ENCODE measurements around the gene AHNAK. TPM values are rescaled to one million over a fixed set of nuclear protein-coding genes. Genes with fewer than 3 reads are reported as not detected.

Gene AHNAK
- total and polyA plus RNA-seq, 2 of the 8 experiments (the other 6 are each of a cell fraction or from before 2014, with no cell fraction given) = 2.0 to 5.8 TPM

DNA sequence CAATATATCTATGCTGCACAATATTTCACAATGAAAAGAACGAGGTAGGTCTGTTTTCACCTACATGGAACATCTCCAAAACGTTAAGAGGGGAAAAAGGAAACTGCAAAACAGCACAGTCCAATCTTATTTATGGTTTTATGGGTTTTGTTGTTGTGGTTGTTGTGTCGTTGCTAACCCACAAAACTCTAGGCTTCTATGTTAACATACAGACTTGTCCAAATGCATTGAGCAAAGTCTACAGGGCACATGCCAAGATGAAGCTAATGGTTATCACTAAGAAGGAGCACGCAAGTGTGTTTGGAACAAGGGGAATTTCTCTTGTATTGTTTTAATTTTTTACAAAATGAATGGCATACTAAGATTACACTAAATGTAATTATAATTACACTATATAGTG lies 48.6 kb downstream of the AHNAK start:
- no peaks in the 10 kb centered on the region for H3K9me3 ChIP-seq (ENCODE audit: insufficient read depth in 2 of 2, low read depth in 1 of 2, low read length in 1 of 2)
- no peak overlapping the region for H3K23ac ChIP-seq (ENCODE audit: insufficient read length)
- H3K4me3 ChIP-seq (ENCODE audit: extremely low read depth in 1 of 4, insufficient read depth in 2 of 4, low read depth in 3 of 4, low read length in 4 of 4) = no peak overlapping the region
- H3K9ac ChIP-seq (replicated peaks in 1 of 4; ENCODE audit: extremely low read depth in 1 of 4, low read depth in 3 of 4, low read length in 3 of 4) = no peak overlapping the region
- no peak overlapping the region for H2BK12ac ChIP-seq (ENCODE audit: low read depth, low read length)
- no peaks in the 10 kb centered on the region for H3K79me1 ChIP-seq (ENCODE audit: low read depth, low read length)
- H3K36me3 ChIP-seq (ENCODE audit: control insufficient read depth in 2 of 4, insufficient read depth in 4 of 4, low read length in 3 of 4) = no peaks in the 10 kb centered on the region
- no peaks in the 10 kb centered on the region for H4K20me1 ChIP-seq (replicated peaks in 1 of 2; ENCODE audit: control insufficient read depth in 1 of 2, insufficient read depth in 2 of 2, low read length in 2 of 2)
- no peak overlapping the region for H2BK5ac ChIP-seq (ENCODE audit: low read depth, low read length)
- H4K8ac ChIP-seq (ENCODE audit: extremely low read depth, insufficient read depth, low read length) = no peak overlapping the region
- H3K56ac ChIP-seq (replicated peaks; ENCODE audit: insufficient read length, low read depth, low read length) = no peak overlapping the region
- no peak overlapping the region for H2BK120ac ChIP-seq (replicated peaks; ENCODE audit: low read depth, low read length)
- H3K18ac ChIP-seq (ENCODE audit: extremely low read depth, low read length) = no peak overlapping the region
- no peaks in the 10 kb centered on the region for H3K23me2 ChIP-seq (ENCODE audit: low read depth, low read length)
- no peak overlapping the region for H3K14ac ChIP-seq (ENCODE audit: insufficient read length)
- H3K27ac ChIP-seq (ENCODE audit: low read depth, low read length) = no peak overlapping the region
- no peak overlapping the region for H4K91ac ChIP-seq (replicated peaks; ENCODE audit: insufficient read length, low read length)
- H2BK20ac ChIP-seq (ENCODE audit: low read length) = no peak overlapping the region
- no peak for DNase-seq (ENCODE audit: low read depth in 1 of 2, low spot score in 2 of 2)
- no peak for FAIRE-seq
- POLR2A ChIA-PET (ENCODE audit: partially characterized antibody) = interaction anchor here (1.1 to 2.7 kb wide), 3 partner anchors 10 to 62 kb away, joined by 3 to 11 read pairs (median 6); no protein-coding TSS in a partner anchor
- no peak overlapping the region for H2AFZ ChIP-seq (ENCODE audit: low read length)
- WGBS, 2 experiments (ENCODE audit: extremely low coverage in 1 of 2, insufficient coverage in 1 of 2, insufficient read length in 1 of 2, insufficient replicate concordance in 2 of 2, low coverage in 1 of 2, low lambda C conversion rate in 2 of 2, missing lambda C conversion rate in 1 of 2) = 78% methylated on average over 4 of the region's 4 CpGs; no CpG with 5 or more reads in 1 of the 2 experiments
- CTCF ChIA-PET (ENCODE audit: partially characterized antibody) = interaction anchor here (0.6 to 18.8 kb wide), 21 partner anchors 10 to 115 kb away, joined by 3 to 179 read pairs (median 4); no protein-coding TSS in a partner anchor
- no peak overlapping the region for H4K5ac ChIP-seq (ENCODE audit: insufficient read length, low read depth, low read length)
- H3K4me1 ChIP-seq (replicated peaks in 1 of 4; ENCODE audit: control insufficient read depth in 3 of 4, insufficient read depth in 4 of 4, low read length in 3 of 4) = peaks cover 2 to 11% (median 7%) of the 10 kb centered on the region in 4 experiments; a peak in 6 of 7 replicates
- H3K4me2 ChIP-seq (ENCODE audit: insufficient read depth in 1 of 2, low read depth in 2 of 2, low read length in 2 of 2) = no peak overlapping the region
- no peak overlapping the region for H2AK5ac ChIP-seq (ENCODE audit: low read depth, low read length)
- peaks cover 0 to 4% (median 1%) of the 10 kb centered on the region in 4 experiments; a peak in 4 of 7 replicates for H3K27me3 ChIP-seq (replicated peaks in 1 of 4; ENCODE audit: control insufficient read depth in 3 of 4, extremely low read depth in 1 of 4, insufficient read depth in 3 of 4, low read length in 3 of 4)
- H3K4ac ChIP-seq (replicated peaks; ENCODE audit: insufficient read length, low read depth, low read length) = no peak overlapping the region
- no peak overlapping the region for H2BK15ac ChIP-seq (ENCODE audit: low read length)
- no peaks in the 10 kb centered on the region for H3K79me2 ChIP-seq (ENCODE audit: control insufficient read depth in 1 of 2, insufficient read depth in 2 of 2, low read length in 2 of 2)
- TF ChIP-seq RBBP5 (IDR thresholded peaks at IDR 0.05; ENCODE audit: borderline replicate concordance, low read depth, low read length) (no peak), KDM1A (IDR thresholded peaks at IDR 0.05; ENCODE audit: borderline replicate concordance, low read length) (no peak), SP1 (IDR thresholded peaks at IDR 0.05; ENCODE audit: low read depth, low read length) (no peak), CREB1 (IDR thresholded peaks at IDR 0.05) (no peak), YY1 (IDR thresholded peaks at IDR 0.05; ENCODE audit: low read depth, low read length) (no peak), TBP (IDR thresholded peaks at IDR 0.05; ENCODE audit: low read depth, low read length) (no peak), HDAC6 (IDR thresholded peaks at IDR 0.05; ENCODE audit: low read depth, low read length) (no peak)
- TF ChIP-seq, protein P1, sequence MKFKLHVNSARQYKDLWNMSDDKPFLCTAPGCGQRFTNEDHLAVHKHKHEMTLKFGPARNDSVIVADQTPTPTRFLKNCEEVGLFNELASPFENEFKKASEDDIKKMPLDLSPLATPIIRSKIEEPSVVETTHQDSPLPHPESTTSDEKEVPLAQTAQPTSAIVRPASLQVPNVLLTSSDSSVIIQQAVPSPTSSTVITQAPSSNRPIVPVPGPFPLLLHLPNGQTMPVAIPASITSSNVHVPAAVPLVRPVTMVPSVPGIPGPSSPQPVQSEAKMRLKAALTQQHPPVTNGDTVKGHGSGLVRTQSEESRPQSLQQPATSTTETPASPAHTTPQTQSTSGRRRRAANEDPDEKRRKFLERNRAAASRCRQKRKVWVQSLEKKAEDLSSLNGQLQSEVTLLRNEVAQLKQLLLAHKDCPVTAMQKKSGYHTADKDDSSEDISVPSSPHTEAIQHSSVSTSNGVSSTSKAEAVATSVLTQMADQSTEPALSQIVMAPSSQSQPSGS (IDR thresholded peaks at IDR 0.05; ENCODE audit: low read length) = no peak
